Trophoblast cell (in vitro differentiated cells and primary cell): ENCODE measurements around the gene IDNK.
A peak's percentile ranks its signal among the peaks of the same experiment; 100 is the strongest.

Experiments used
- DNase-seq, 2 donors: peaks; one replicate each; pipeline ENCODE4 v3.0.0-alpha.2; 2016
- H2AFZ ChIP-seq: 2 replicates; pipeline ENCODE4 v1.6.1; 2013; ENCODE audit warnings: low read length, moderate library complexity, mild to moderate bottlenecking; ENCODE audit not compliant: insufficient read depth, poor library complexity
- H2AK5ac ChIP-seq: 2 replicates; pipeline ENCODE4 v1.6.1; 2013; ENCODE audit warnings: mild to moderate bottlenecking, low read length
- H2BK120ac ChIP-seq: 2 replicates; pipeline ENCODE4 v1.6.1; 2013; ENCODE audit warnings: low read length, mild to moderate bottlenecking, moderate library complexity; ENCODE audit not compliant: insufficient read depth, poor library complexity
- H2BK12ac ChIP-seq: 2 replicates; pipeline ENCODE4 v1.6.1; 2013; ENCODE audit warnings: mild to moderate bottlenecking, low read length, moderate library complexity
- H2BK5ac ChIP-seq: 2 replicates; pipeline ENCODE4 v1.6.1; 2013; ENCODE audit warnings: low read length, low read depth, moderate library complexity, mild to moderate bottlenecking; ENCODE audit not compliant: poor library complexity
- H3K14ac ChIP-seq: 2 replicates; pipeline ENCODE4 v1.6.1; 2013; ENCODE audit warnings: mild to moderate bottlenecking, low read length
- H3K18ac ChIP-seq: 2 replicates; pipeline ENCODE4 v1.6.1; 2013; ENCODE audit warnings: mild to moderate bottlenecking, low read length
- H3K23ac ChIP-seq: 2 replicates; pipeline ENCODE4 v1.6.1; 2013; ENCODE audit warnings: low read length
- H3K27ac ChIP-seq: 2 replicates; pipeline ENCODE4 v1.5.1; 2013; ENCODE audit warnings: low read depth, mild to moderate bottlenecking, inconsistent platforms, low read length, moderate library complexity
- H3K27me3 ChIP-seq: 2 replicates; pipeline ENCODE4 v1.6.1; 2013; ENCODE audit warnings: inconsistent platforms, mild to moderate bottlenecking, low read length, moderate library complexity; ENCODE audit not compliant: insufficient read depth
- H3K36me3 ChIP-seq, 2 experiments: 1 replicate in 1 of 2; 2 replicates in 1 of 2; pipeline ENCODE4 v1.6.1; 2013; ENCODE audit warnings: low read length in 2 of 2, mild to moderate bottlenecking in 2 of 2, moderate library complexity in 1 of 2; ENCODE audit not compliant: insufficient read depth in 2 of 2, control insufficient read depth in 1 of 2
- H3K4ac ChIP-seq: 2 replicates; pipeline ENCODE4 v1.6.1; 2013; ENCODE audit warnings: low read depth, mild to moderate bottlenecking, low read length, moderate library complexity
- H3K4me1 ChIP-seq, 2 experiments: 1 replicate in 1 of 2; 2 replicates in 1 of 2; pipeline ENCODE4 v1.6.1; 2013; ENCODE audit warnings: low read length in 2 of 2, mild to moderate bottlenecking in 2 of 2, moderate library complexity in 1 of 2; ENCODE audit not compliant: insufficient read depth in 2 of 2, control insufficient read depth in 1 of 2
- H3K4me2 ChIP-seq: 2 replicates; pipeline ENCODE4 v1.6.1; 2013; ENCODE audit warnings: inconsistent platforms, mild to moderate bottlenecking, low read length, moderate library complexity
- H3K4me3 ChIP-seq: 2 replicates; pipeline ENCODE4 v1.5.1; 2013; ENCODE audit warnings: mild to moderate bottlenecking, low read depth, low read length, inconsistent platforms
- H3K79me1 ChIP-seq: one replicate; pipeline ENCODE4 v1.6.1; 2013; ENCODE audit warnings: low read length
- H3K79me2 ChIP-seq: 2 replicates; pipeline ENCODE4 v1.6.1; 2013; ENCODE audit warnings: low read length, mild to moderate bottlenecking; ENCODE audit not compliant: control insufficient read depth, insufficient read depth, poor library complexity
- H3K9ac ChIP-seq: 2 replicates; pipeline ENCODE4 v1.6.1; 2013; ENCODE audit warnings: mild to moderate bottlenecking, low read length
- H3K9me3 ChIP-seq: 2 replicates; pipeline ENCODE4 v1.6.1; 2013; ENCODE audit warnings: low read depth, mild to moderate bottlenecking, control low read depth, inconsistent platforms, low read length; ENCODE audit not compliant: insufficient read depth
- H4K12ac ChIP-seq: 2 replicates; pipeline ENCODE4 v1.6.1; 2013; ENCODE audit warnings: low read depth, mild to moderate bottlenecking, low read length, moderate library complexity
- H4K8ac ChIP-seq: 2 replicates; pipeline ENCODE4 v1.6.1; 2013; ENCODE audit warnings: low read depth, mild to moderate bottlenecking, low read length, moderate library complexity
- H4K91ac ChIP-seq: one replicate; pipeline ENCODE4 v1.6.1; 2013; ENCODE audit warnings: low read depth, mild to moderate bottlenecking, low read length, moderate library complexity
- WGBS: extraction: QIAGEN DNeasy Blood & Tissue Kit; methylation state at CpG from one replicate; pipeline ENCODE4 v1.1.7; 2013; ENCODE audit warnings: missing lambda C conversion rate; ENCODE audit not compliant: insufficient read length, insufficient coverage; ENCODE audit errors: extremely low coverage; 5-methylcytosine and 5-hydroxymethylcytosine counted together

IDNK gene

GRCh38 chr9:83617299-83617698, 5.6 kb upstream of the IDNK start:
- H3K4me3 ChIP-seq, result no peak overlapping the region
- no peak overlapping the region for H3K14ac ChIP-seq

DNA sequence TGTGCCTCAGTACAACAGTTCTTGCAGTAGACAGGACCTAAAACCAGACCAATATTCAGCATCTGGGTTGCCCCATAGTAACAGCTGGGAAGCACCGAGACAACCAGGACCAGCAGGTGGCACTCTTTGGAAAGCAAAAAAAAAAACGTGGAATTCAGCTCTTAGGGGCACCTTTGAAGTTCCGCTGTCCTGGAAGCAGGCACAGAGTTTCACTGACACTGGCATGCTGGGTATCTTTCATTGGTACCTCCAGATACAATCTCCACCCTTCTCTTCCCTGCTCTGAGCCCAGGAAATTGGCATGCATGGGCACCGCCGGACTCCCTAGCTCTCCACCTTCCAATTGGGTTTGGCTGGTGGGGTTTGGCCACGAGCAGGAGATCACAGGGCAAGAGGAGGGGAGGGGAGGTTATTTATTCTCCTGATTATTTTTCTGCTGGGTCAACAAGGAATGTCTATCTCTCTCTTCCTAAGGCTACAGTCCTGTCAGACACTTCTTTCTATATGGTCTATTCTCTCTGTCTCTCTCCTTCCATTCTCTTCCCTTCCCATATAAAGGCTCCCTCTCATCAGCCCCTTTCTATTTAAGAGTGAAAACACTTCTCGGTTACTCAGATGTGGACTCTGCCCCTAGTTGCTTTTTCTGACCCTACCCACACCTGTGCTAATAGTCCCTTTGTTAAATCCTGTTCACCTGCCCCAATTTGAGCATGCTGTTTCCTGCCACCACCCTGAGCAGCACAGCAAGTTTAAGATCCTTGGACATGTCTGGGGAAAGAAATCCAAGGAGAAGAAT, 1.9 kb upstream of the IDNK start:
- Histone ChIP-seq H2BK5ac (no peak overlapping the region), H3K9me3 (no peaks in the 10 kb centered on the region), H3K18ac (no peak overlapping the region), H3K4ac (no peak overlapping the region), H4K91ac (no peak overlapping the region), H4K8ac (no peak overlapping the region), H3K27me3 (no peaks in the 10 kb centered on the region), H2AK5ac (no peak overlapping the region), H3K79me1 (peaks cover 9% of the 10 kb centered on the region), H2AFZ (no peak overlapping the region), H3K4me3 (no peak overlapping the region), H3K4me2 (no peak overlapping the region), H3K23ac (no peak overlapping the region), H3K27ac (no peak overlapping the region), H2BK12ac (no peak overlapping the region), H3K14ac (no peak overlapping the region), H3K36me3 (no peaks in the 10 kb centered on the region), H3K79me2 (peaks cover 8% of the 10 kb centered on the region), H3K9ac (no peak overlapping the region), H2BK120ac (no peak overlapping the region), H3K4me1 (peaks cover 0 to 4% of the 10 kb centered on the region in 2 experiments), H4K12ac (no peak overlapping the region)
- DNase-seq, result peak; percentile 31 to 82
- no CpG with 5 or more reads among the region's 7 CpGs for WGBS

More at GRCh38 chr9:83617299-83617698, 5.6 kb upstream of the IDNK start:
- no peak overlapping the region for H3K23ac ChIP-seq
- H3K79me1 ChIP-seq, result no peaks in the 10 kb centered on the region
- no peaks in the 10 kb centered on the region for H3K9me3 ChIP-seq
- no peak overlapping the region for H3K9ac ChIP-seq
- no peak overlapping the region for H2BK5ac ChIP-seq
- no peaks in the 10 kb centered on the region for H3K27me3 ChIP-seq
- H3K4me2 ChIP-seq, result no peak overlapping the region
- H3K36me3 ChIP-seq, result no peaks in the 10 kb centered on the region
- H3K79me2 ChIP-seq, result no peaks in the 10 kb centered on the region
- H2BK120ac ChIP-seq, result no peak overlapping the region
- no peak overlapping the region for H3K18ac ChIP-seq
- H3K27ac ChIP-seq, result no peak overlapping the region
- DNase-seq, result no peak
- H3K4ac ChIP-seq, result no peak overlapping the region
- no peak overlapping the region for H4K91ac ChIP-seq
- no peak overlapping the region for H4K12ac ChIP-seq
- no peak overlapping the region for H4K8ac ChIP-seq
- whole genome bisulfite sequencing, result no CpG with 5 or more reads among the region's 1 CpG
- H2AK5ac ChIP-seq, result no peak overlapping the region
- H2AFZ ChIP-seq, result no peak overlapping the region
- H2BK12ac ChIP-seq, result no peak overlapping the region
- no peaks in the 10 kb centered on the region for H3K4me1 ChIP-seq

- Histone ChIP-seq H3K9ac (no peak overlapping the region), H3K4me3 (peak overlapping the region; percentile 87), H3K9me3 (no peaks in the 10 kb centered on the region), H3K79me1 (peaks cover 9% of the 10 kb centered on the region), H2BK12ac (no peak overlapping the region), H3K18ac (no peak overlapping the region), H3K36me3 (no peaks in the 10 kb centered on the region), H3K4ac (no peak overlapping the region), H3K79me2 (peaks cover 8% of the 10 kb centered on the region), H2BK5ac (no peak overlapping the region), H4K12ac (peak overlapping the region; percentile 64), H2AK5ac (peak overlapping the region; percentile 66), H3K14ac (peak overlapping the region; percentile 88), H3K27ac (no peak overlapping the region), H3K27me3 (no peaks in the 10 kb centered on the region), H4K91ac (peak overlapping the region; percentile 75), H3K23ac (no peak overlapping the region), H3K4me1 (peaks cover 0 to 4% of the 10 kb centered on the region in 2 experiments), H2BK120ac (peak overlapping the region; percentile 88), H4K8ac (peak overlapping the region; percentile 98), H3K4me2 (peak overlapping the region; percentile 71), H2AFZ (peak overlapping the region; percentile 99)
- WGBS, result no CpG with 5 or more reads among the region's 21 CpGs
- DNase-seq, result peak; percentile 13 to 39
Measured at GRCh38 chr9:83622433-83622938, 457 bp upstream of the IDNK start.

GRCh38 chr9:83623679-83624076, 735 bp downstream of the IDNK start:
- peak overlapping the region; percentile 71 for H3K4me2 ChIP-seq
- no peak overlapping the region for H2AK5ac ChIP-seq
- no peaks in the 10 kb centered on the region for H3K9me3 ChIP-seq
- H2BK12ac ChIP-seq, result no peak overlapping the region
- H3K9ac ChIP-seq, result peak overlapping the region; percentile 80
- H4K91ac ChIP-seq, result peak overlapping the region; percentile 75
- no CpG with 5 or more reads among the region's 5 CpGs for WGBS
- peak overlapping the region; percentile 88 for H3K14ac ChIP-seq
- peak overlapping the region; percentile 87 for H3K4me3 ChIP-seq
- peaks cover 8% of the 10 kb centered on the region for H3K79me2 ChIP-seq
- H3K36me3 ChIP-seq, result no peaks in the 10 kb centered on the region
- no peak overlapping the region for H3K23ac ChIP-seq
- H3K79me1 ChIP-seq, result peaks cover 9% of the 10 kb centered on the region
- no peaks in the 10 kb centered on the region for H3K27me3 ChIP-seq
- H2BK120ac ChIP-seq, result peak overlapping the region; percentile 88
- peak overlapping the region; percentile 98 for H4K8ac ChIP-seq
- no peak for DNase-seq
- peak overlapping the region; percentile 97 for H3K18ac ChIP-seq
- H2AFZ ChIP-seq, result peak overlapping the region; percentile 99
- peak overlapping the region; percentile 98 for H4K12ac ChIP-seq
- H3K4ac ChIP-seq, result peak overlapping the region; percentile 61
- no peak overlapping the region for H2BK5ac ChIP-seq
- peaks cover 0 to 4% of the 10 kb centered on the region in 2 experiments for H3K4me1 ChIP-seq
- no peak overlapping the region for H3K27ac ChIP-seq
